GM21367 (cell line): Measurements from ENCODE around the gene FAM162A.
"Not testable (repeated sequence)": the region's sequence is repeated elsewhere in the genome, so short reads cannot be mapped to it uniquely, and the experiment has no call there.

ENCODE experiments used
- ATAC-seq: cut with Tn5 transposase; IDR thresholded peaks from one replicate; pipeline ENCODE4 v1.9.1; 2021; ENCODE audit not compliant: unreplicated experiment

The FAM162A gene

GRCh38 chr3:122383771-122384697 is at the start of gene FAM162A:
Gene FAM162A (plus strand): TSS chr3:122384182. CDS start chr3:122384266, 84 bp downstream.
- peak; percentile 87 for ATAC-seq

DNA sequence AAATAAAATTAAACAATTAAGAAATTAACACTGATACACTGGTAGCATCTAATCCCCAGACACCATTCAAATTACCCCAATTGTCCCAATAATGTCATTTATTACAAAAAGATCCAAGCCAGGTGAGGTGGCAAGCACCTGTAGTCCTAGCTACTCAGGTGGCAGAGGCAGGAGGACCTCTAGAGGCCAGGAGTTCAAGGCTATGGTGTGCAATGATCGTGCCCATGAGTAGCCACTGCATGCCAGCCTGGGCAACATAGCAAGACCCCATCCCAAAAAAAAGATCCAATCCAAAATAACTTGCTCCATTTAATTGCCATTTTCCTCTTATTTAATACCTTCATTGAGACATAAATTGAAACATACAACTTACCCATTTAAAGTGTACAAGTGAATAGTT is 41.2 kb upstream of the FAM162A start:
- ATAC-seq, result no peak

- ATAC-seq, result no peak
These were observed 40.3 kb upstream of the FAM162A start for GRCh38 chr3:122343654-122344053.

DNA sequence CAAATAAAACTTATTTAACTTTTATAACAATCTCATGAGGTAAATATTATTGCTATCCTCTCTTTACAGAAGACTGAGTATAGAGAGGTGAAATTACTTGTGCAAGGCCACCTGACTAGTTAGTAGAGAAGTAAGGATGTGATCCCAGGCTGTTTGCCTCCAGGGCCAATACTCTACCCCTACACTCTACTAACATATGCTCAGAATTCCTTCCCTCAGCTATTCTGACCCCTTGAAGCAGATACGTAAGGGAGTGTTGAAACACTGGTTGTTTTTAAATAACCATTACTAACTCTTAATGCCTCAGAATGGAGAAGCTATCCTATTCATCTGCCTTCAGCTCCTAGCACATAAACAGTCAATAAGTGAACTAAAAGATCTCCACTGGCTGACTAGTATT is 34.8 kb upstream of the FAM162A start:
- ATAC-seq, result no peak

DNA sequence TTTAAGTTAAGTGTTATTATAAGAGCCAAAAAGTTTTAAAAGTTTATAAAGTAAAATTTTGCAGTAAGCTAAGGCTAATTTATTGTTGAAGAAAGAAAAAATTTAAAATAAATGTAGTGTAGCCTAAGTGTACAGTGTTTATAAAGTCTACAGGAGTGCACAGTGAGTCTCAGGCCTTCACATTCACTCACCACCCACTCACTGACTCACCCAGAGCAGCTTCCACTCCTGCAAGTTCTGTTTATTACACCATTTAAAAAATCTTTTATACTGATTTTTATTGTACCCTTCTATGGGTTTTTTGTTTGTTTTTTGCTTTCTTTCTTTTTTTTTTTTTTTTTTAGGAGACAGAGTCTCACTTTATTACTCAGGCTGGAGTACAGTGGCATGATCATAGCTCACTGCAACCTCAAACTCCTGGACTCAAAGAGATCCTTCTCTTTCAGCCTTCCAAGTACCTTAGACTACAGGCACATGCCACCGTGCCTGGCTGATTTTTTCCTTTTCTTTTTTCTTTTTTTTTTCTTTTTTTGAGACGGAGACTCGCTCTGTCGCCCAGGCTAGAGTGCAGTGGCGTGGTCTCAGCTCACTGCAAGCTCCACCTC is 33.1 kb upstream of the FAM162A start:
- no peak for ATAC-seq

- ATAC-seq, result no peak
These were observed 32.4 kb upstream of the FAM162A start for GRCh38 chr3:122351612-122352011.

- ATAC-seq, result no peak
These were observed 30.8 kb upstream of the FAM162A start for GRCh38 chr3:122353215-122353614.

- no peak for ATAC-seq
These were observed 30.0 kb upstream of the FAM162A start for GRCh38 chr3:122353893-122354401.

DNA sequence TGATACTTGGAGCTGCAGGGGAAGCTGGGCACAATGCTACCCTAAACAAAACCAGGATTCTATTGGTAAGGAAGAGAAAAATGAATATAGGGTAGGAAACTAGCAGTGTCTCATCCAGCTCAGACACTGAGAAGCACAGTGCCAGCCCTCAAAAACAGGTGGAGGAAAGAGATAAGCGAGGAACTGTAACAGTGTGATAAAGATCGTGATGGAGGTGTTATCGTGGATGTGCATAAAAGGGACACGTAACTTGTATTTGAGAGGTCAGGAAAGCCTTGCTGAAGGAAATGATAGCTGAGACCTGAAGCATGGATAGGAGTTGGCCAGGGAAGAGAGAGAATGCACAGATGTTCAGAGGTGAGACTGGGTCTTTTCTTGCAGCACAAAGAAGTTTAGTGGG is 28.4 kb upstream of the FAM162A start:
- ATAC-seq, result no peak

- ATAC-seq, result no peak
These were observed 27.6 kb upstream of the FAM162A start for GRCh38 chr3:122356402-122356801.

DNA sequence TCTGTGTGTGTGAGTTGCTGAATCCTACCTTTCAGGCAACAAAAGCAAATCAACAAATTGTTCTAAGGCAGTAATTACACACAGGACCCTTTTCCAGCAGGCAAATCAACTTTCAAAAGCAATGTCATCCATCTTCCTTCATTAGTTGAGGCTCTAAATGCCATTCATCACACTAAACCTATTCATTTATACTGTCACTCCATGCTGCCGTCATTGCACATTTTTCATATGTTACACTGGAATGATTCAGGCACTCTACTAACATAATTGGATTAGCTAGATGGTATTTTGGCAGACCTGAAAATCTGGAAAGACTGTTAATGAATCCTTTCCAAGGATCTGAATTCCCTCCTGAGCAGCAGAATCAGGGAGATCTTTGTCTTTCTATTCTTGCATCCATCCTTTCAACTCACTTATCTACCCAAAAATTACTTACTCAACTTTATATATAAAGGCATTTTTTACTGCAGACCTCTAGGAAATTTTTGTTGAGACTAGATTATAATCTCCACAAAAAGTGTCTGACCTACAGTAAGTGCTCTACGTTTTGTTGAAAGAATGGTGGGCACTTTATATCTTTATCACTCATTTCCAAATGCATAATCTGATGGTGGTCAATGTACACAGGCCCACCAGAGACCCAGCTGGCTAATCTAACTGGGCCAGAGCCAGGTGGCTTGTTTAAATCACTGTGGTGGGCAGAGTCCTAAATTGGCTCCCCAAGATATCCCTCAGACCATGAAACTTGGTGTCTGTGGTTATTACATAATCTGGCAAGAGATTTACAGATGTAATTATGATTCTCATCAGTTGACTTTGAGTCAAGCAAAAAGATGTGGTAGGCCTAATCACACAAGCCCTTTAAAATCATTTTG is 25.9 kb upstream of the FAM162A start:
- ATAC-seq, result no peak

- no peak for ATAC-seq
These were observed 25.3 kb upstream of the FAM162A start for GRCh38 chr3:122358703-122359032.

DNA sequence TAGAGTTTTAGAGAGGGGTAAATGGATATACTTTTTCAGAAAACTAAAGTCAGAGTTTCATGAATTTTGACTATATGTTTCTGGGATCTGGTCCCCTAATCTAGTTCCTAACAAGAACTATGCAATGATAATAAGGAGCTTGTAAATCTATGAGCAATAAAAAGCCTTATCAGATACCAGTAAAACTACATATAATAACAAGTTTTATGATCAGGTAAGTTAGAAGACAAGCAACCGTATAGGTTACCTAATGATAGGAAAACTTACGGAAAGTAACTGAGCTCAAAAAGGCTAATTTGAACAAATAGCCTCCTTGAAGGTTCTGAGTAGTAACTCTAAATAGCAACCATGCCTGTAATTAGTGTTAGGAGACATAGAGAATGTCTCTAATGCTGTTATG is 22.0 kb upstream of the FAM162A start:
- no peak for ATAC-seq

DNA sequence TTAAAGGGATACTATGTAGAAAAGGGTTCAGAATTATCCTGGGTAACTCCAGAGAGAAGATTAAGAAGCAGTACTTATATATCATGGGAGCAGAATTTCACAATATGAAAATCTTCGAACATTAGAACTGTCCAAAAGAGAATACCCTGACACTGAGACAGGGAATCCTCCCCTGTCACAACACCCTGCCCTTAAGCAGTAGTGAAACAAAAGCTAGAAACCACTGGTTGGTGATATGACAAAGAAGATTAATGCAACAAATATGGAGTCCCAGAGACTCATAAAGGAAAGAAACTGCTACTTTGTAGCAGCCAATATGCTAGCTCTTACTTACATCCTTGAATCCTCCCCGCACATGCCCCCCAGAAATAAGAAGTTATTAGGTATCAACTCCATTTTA is 19.5 kb upstream of the FAM162A start:
- no peak for ATAC-seq

GRCh38 chr3:122365073-122365472 is 18.9 kb upstream of the FAM162A start:
- no peak for ATAC-seq

GRCh38 chr3:122365582-122366378 is 18.2 kb upstream of the FAM162A start:
- not testable (repeated sequence) for ATAC-seq

DNA sequence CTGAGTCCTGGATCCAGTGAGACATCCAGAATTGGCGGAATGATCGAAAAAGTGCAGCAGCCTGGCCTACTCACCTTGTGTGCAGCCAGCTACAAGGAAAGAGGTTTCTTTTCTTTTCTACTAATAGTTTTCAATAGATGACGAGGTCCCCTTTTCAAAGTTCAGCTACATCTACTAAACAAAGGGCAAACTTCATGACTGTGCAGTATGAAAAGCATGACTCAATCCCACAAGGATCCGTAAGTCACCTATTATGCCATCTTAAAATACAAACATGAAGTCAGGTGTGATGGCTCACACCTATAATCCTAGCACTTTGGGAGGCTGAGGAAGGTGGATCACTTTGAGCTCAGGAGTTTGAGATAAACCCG is 17.6 kb upstream of the FAM162A start:
- no peak for ATAC-seq

- no peak for ATAC-seq
These were observed 9.9 kb upstream of the FAM162A start for GRCh38 chr3:122374034-122374433.

GRCh38 chr3:122377975-122378374 is 6.0 kb upstream of the FAM162A start:
- no peak for ATAC-seq

DNA sequence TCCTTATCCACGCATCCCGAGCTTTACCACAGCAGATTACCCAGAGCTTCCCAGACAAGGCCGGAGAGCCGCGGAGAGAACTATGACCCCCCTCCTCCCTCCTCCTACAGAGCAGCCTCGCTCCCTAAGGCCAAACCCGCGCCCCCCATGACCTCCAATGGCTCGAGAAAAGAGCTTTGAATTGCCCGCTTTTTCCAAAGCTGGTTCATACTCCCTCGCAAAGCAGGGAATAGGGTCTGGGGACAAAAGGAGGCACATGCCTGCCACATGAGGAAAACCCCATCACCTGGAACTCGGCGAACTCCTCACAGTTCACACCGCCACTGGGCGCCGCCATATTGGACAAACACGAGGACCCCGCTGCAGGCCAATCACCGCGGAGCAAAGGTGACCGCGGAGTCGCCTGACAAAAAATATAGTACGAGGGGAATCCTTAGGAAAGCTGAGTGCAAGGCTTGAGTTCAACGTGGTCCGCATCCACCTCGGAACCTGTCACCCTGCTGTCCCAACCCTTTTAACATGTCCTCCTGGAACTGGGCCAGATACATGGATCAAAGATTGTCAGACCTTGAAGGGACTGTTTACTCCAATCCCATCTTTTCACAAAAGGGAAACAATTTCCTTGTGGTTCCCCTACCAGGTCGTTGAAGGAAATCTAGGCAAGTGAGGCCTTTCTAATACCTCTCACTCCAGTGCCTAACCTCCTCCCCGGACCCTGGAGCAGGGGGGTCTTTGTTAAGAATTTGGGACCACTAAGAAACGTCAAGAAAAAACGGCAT is 905 bp upstream of the FAM162A start, which contains the start of gene MIX23:
MIX23 (minus strand) TSS at position 344 of the 779 bp plus-strand sequence; CDS start at position 337, 7 bp downstream.
- peak; percentile 39 for ATAC-seq
